Midbrain (tissue), 1 donor: ENCODE results near the gene RARB.
A peak's percentile ranks its signal among the peaks of the same experiment; 100 is the strongest.

Source experiments
- DNase-seq: peaks from one replicate; lab custom pipeline; 2025; lab: John Stamatoyannopoulos, UW

Gene RARB

GRCh38 chr3:25427942-25428788, at the start of gene RARB:
RARB (plus strand) TSS chr3:25428263; CDS start chr3:25428732, 469 bp downstream.
- peak; percentile 30 for DNase-seq

DNA sequence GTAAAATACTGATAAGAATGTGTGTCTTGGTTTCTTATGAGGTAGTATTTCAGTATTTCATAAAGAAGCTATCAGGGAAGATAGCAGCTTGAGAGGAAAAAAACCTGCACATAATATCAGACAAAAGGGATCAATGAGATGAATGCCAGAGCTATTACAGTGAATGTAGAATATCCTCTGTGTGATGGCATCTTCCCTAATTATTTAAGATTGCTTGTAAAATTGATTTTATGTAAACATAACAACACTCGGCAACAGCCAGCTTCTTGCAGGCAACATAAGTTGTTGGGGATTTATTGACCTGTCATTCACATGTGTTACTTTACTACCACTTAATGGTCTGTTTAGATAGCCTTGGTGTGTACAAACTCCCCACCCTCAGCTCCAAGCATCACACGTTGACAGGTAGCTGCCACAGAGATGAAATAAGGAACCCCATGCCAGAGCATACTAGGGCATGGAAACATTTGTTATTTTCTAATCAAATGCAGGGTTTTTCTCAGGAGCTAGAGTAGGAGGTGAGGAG, 49.2 kb upstream of the RARB start:
- no peak for DNase-seq

DNA sequence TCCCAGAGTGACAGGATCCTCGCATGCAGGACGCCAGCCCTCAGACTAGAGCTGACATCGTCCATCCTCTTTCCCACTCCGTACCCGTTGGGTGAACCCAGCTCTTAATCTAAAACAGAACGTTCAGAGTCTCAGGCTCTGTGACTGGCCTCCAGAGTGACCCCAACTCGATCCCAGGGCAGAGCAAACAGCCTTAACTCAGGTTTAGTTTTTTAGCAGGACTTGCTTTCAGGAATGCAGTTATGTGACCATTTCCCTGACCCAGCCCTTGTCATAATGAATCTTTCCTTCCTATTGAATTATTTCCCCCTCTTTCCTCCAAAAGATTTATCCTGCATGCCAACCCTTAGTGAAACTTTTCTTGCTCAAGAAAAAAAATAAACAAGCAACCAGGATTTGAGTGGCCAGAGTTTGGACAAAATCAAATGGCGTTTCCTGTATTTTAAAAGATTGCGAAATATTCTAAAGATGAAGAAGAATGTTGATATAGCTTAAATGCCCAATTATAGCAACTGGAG, 47.8 kb upstream of the RARB start:
- DNase-seq: no peak

DNA sequence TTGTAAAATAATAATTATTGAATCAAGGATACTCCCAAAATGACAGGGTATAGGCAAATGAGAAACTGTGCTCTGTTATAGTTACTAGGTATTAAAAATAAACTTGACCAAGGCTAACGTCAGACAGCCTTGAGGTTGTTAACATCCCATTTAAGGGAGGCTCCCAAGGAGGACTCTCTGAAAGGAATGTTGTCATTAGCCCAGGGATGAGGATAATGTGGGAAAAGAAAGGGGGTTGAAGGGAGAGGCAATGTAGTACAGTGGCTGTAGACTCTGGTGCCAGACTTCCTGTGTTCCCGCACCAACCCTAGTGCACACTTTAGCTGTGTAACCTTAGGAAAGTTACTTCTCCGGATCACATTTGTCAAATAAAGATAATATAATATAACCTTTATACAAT, 47.0 kb upstream of the RARB start:
- DNase-seq: no peak

DNA sequence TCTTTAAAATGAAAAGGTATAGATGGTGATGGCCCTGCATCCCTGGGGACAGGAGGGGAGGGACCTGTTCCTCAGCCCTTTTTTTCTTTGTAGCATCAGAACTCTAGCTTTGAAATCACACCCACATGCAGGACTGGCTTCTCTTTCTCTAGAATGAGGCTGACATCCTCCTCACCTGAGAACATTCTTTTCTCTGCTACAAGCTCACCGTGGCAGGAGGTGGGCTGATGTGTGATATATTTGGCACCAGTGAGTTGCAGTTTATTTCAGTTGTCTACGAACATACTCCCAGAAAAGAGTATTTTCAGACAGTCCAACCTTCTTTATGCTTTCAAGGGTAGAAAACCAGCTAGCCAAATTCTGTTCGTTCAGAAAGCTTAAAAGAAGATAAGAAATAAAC, 43.6 kb upstream of the RARB start:
- no peak for DNase-seq

DNA sequence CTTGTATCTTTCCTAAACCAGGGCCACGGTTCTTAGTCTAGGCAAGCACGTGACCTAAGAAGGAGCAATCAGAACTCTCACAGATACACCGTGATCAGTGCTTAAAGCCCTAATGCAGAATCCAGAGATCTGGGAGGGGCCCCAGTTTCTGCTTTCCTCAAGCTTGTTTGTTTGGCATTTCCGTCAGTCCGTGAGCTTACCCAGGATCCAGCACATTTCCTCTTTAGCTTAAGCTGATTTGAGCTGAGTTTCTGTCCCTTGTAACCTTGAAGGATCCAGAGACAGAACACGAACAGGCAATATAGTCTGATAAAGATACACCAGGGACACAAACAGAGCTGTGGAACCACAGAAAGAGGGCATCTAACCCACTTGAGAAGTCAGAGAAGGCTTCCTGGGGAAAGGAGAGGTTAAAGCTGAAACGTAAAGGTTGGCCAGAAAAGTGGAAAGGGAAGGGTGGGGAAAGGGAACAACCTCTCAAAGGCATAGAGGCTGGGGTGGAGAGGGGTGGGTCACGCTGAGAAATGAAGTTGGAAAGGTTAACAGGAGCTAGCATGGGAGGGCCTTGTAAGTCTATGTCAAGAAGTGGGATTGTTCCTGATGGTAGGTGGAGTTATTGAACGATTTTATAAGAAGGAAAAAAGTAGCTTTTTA, 42.1 kb upstream of the RARB start:
- no peak for DNase-seq

- no peak for DNase-seq
Measured at GRCh38 chr3:25386686-25387255, 41.3 kb upstream of the RARB start.

DNA sequence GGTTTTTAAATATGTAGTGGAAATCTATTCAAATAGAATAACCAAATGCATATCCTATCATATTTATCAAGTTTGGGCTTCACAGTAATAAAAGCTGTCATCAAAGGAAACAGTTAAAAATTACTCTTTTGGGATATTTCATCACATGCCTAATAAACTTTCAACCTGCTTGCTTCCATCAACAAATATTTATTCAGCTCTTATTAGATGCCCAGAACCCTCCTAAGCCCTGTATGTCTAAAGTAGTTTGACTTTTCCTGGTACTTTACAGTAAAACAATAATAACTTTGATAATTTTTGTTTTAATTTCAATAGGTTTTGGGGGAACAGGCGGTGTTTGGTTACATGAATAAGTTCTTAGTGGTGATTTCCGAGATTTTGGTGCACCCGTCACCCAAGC, 37.5 kb upstream of the RARB start:
- no peak for DNase-seq

DNA sequence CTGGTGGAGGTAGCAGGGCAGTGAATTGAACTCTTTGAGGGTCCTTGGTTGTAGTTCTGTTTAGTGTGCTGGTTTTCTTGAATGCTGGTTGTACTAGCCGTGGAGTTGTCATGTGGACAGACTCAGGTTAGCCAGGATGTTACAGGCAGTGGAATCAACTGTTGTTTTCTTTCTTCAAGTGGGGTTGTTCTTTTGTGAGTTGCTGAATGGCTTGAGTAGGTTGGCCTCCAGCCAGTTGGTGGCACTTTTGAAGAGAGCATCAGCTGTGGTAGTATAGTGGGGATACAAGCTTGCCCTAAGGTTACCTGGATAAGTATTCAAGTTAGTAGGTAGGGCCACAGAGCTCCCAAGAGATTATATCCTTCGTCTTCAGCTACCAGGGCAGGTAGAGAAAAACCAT, 31.8 kb upstream of the RARB start:
- DNase-seq: no peak

DNA sequence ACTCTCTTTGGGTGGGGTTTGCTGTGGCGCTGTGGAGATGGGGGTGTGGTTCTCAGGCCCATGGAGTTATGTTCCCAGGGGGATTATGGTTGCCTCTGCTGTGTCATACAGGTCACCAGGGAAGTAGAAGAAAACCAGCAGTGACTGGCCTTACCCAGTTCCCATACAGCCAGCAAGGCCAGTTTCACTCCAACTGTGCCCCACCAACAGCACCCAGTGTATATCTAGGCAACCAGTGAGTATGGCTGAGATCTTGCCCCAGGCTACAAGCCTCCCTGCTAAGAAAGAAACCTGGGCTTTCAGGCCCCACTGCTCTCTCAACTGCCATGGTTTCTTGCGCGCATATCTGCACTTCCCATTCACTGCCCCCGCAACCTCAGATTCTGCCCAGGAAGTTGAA, 31.4 kb upstream of the RARB start:
- DNase-seq: no peak

GRCh38 chr3:25397150-25397549, 30.9 kb upstream of the RARB start:
- no peak for DNase-seq

DNA sequence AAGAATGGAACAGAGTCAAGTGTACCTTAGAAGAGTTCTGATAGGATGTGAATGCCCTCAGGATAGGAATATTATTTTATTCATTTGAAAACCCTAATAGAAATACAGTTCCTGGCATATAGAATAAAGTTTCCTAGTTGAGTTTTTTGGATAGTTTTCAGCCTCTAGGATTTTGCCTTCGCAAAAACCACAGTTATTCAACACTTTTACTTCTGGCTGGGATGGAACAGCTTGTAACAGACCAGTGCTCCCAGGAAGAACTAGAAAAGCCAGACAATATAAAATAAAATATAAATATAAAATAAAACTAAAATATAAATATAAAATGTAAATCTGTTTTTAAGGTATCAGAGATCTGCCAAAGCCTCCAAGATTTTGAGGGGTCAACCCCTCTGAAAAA, 27.5 kb upstream of the RARB start:
- no peak for DNase-seq

GRCh38 chr3:25403968-25404367, 24.1 kb upstream of the RARB start:
- no peak for DNase-seq

DNA sequence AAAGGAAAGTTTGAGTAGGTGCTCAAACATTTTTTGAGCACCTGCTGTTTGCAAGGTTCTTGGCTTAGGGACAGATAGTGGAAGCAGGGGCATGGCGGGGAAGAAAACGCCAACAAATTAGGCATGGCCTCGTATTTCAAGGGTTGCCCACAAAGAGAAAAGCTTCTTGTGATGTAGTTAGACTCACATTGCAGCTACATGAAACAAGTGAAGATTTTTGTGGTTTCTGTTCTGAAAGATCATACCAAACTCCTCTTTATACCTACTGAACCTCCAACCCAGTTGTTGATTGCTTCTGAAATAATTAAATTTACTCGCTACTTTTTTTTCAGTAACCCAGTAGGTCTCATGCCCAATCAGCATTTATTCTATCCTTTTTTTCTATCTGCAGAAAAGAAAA, 23.5 kb upstream of the RARB start:
- no peak for DNase-seq

- no peak for DNase-seq
Measured at GRCh38 chr3:25405335-25405734, 22.7 kb upstream of the RARB start.

DNA sequence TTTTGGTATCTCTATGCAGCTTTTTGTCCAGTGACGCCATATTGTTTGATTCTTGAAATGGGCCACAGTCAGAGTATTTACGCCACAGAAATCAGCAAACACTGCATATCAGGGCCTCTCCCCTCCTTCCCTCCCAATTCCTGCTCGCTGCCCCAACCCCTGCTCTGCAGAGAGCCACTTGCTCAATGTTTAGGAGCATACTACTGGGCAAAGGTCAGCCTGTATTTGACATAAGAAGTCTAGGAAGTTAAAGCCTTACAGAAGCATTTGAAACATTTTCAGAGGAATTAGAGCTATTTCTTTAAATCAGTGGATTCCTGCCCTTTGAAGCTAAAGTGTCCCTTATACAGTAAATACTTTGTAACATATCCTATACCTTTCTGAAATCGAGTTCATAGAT, 17.4 kb upstream of the RARB start:
- no peak for DNase-seq

- DNase-seq: no peak
Measured at GRCh38 chr3:25412269-25412668, 15.8 kb upstream of the RARB start.

DNA sequence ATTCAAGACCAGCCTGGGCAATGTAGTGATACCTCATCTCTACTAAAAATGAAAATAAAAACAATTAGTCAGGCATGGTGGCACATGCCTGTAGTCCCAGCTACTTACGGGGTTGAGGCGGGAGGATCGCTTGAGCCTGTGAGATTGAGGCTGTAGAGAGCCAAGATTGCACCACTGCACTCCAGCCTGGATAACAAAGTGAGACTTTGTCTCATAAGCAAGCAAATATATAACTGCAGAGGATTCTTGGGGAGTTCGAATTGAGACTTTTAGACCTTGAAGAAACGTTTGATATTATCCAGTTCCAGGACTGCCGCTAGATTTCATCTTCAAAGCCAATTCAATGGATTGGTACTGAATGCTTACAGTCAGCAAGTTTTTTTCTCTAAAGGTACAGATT, 11.9 kb upstream of the RARB start:
- DNase-seq: no peak

GRCh38 chr3:25418596-25418995, 9.5 kb upstream of the RARB start:
- no peak for DNase-seq

GRCh38 chr3:25419251-25419650, 8.8 kb upstream of the RARB start:
- DNase-seq: no peak

DNA sequence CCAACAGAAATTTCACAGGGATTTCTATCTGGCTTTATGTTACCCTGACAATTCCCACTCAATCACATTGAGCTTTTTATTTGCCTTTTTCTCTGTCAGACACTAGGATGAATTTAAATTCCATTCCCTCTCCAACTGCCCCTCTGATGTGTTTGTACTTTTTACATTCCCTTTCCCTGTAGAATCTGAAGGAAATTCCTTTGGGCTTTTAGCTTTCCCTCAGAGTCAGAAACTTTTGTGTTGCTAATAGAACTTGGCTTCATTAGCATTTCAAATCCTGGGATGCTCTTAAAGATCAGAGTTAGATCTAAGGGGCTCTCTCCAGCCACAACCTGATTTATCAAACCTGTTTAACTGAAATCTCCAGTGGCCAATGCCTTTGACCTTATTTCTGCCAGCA, 7.9 kb upstream of the RARB start:
- no peak for DNase-seq

GRCh38 chr3:25420885-25421284, 7.2 kb upstream of the RARB start:
- no peak for DNase-seq

- no peak for DNase-seq
Measured at GRCh38 chr3:25421747-25422146, 6.3 kb upstream of the RARB start.
